Measurements from ENCODE around the gene SCN8A. TPM values are rescaled to one million over a fixed set of nuclear protein-coding genes. Genes with fewer than 3 reads are reported as not detected.

Gene SCN8A
- total RNA-seq, 4 donors from 2014 or later, result 0.08 to 0.62 (median 0.58) TPM

- no peak overlapping the region for H3K27ac ChIP-seq
- WGBS, result 62% methylated on average over 5 of the region's 5 CpGs
- no peaks in the 10 kb centered on the region for H3K36me3 ChIP-seq
- peak in 1 of 2 donors; percentile 56 for TF ChIP-seq CTCF (IDR thresholded peaks at IDR 0.05)
- no peak for TF ChIP-seq EP300 (IDR thresholded peaks at IDR 0.05)
- TF ChIP-seq POLR2AphosphoS5 (IDR thresholded peaks at IDR 0.05), result no peak
- TF ChIP-seq POLR2A (IDR thresholded peaks at IDR 0.05), result no peak
- H3K4me3 ChIP-seq, result no peak overlapping the region
- H3K4me1 ChIP-seq, result no peaks in the 10 kb centered on the region
- H3K9me3 ChIP-seq, result no peaks in the 10 kb centered on the region
- no peak for DNase-seq (ENCODE audit: low spot score in 2 of 2)
- H3K27me3 ChIP-seq, result peaks cover 3% of the 10 kb centered on the region
Observed at GRCh38 chr12:51678086-51678724, 87.2 kb downstream of the SCN8A start.

- TF ChIP-seq EP300 (IDR thresholded peaks at IDR 0.05), result no peak
Observed at GRCh38 chr12:51682981-51683380, 91.9 kb downstream of the SCN8A start.

GRCh38 chr12:51683763-51684357, 92.8 kb downstream of the SCN8A start:
- H3K9me3 ChIP-seq, result no peaks in the 10 kb centered on the region
- no peaks in the 10 kb centered on the region for H3K36me3 ChIP-seq
- no peaks in the 10 kb centered on the region for H3K27me3 ChIP-seq
- no peak for TF ChIP-seq EP300 (IDR thresholded peaks at IDR 0.05)
- no peak for TF ChIP-seq CTCF (IDR thresholded peaks at IDR 0.05)
- TF ChIP-seq POLR2AphosphoS5 (IDR thresholded peaks at IDR 0.05), result no peak
- TF ChIP-seq POLR2A (IDR thresholded peaks at IDR 0.05), result no peak
- H3K4me3 ChIP-seq, result no peak overlapping the region
- H3K27ac ChIP-seq, result no peak overlapping the region
- peaks cover 10% of the 10 kb centered on the region for H3K4me1 ChIP-seq
- WGBS, result 66% methylated on average over 4 of the region's 4 CpGs
- DNase-seq (ENCODE audit: low spot score in 2 of 2), result no peak

More at GRCh38 chr12:51682981-51683380, 91.9 kb downstream of the SCN8A start:
- no peak overlapping the region for H3K4me3 ChIP-seq
- H3K27ac ChIP-seq, result no peak overlapping the region
- WGBS, result 58% methylated on average over 2 of the region's 2 CpGs
- no peaks in the 10 kb centered on the region for H3K36me3 ChIP-seq
- DNase-seq (ENCODE audit: low spot score in 2 of 2), result no peak
- H3K9me3 ChIP-seq, result no peaks in the 10 kb centered on the region
- H3K27me3 ChIP-seq, result no peaks in the 10 kb centered on the region
- H3K4me1 ChIP-seq, result peaks cover 10% of the 10 kb centered on the region

GRCh38 chr12:51686727-51687126, 95.7 kb downstream of the SCN8A start:
- no peak overlapping the region for H3K27ac ChIP-seq
- 57% methylated on average over 1 of the region's 1 CpG for WGBS
- H3K27me3 ChIP-seq, result peaks cover 6% of the 10 kb centered on the region
- H3K4me1 ChIP-seq, result peaks cover 10% of the 10 kb centered on the region
- no peak overlapping the region for H3K4me3 ChIP-seq
- no peaks in the 10 kb centered on the region for H3K36me3 ChIP-seq
- no peak for TF ChIP-seq CTCF (IDR thresholded peaks at IDR 0.05)
- no peak for TF ChIP-seq POLR2AphosphoS5 (IDR thresholded peaks at IDR 0.05)
- no peak for TF ChIP-seq EP300 (IDR thresholded peaks at IDR 0.05)
- no peak for TF ChIP-seq POLR2A (IDR thresholded peaks at IDR 0.05)
- H3K9me3 ChIP-seq, result no peaks in the 10 kb centered on the region
- DNase-seq (ENCODE audit: low spot score in 2 of 2), result no peak

- no peak for DNase-seq (ENCODE audit: low spot score in 2 of 2)
- Histone ChIP-seq H3K4me3 (no peak overlapping the region), H3K36me3 (no peaks in the 10 kb centered on the region), H3K27ac (no peak overlapping the region), H3K9me3 (no peaks in the 10 kb centered on the region), H3K27me3 (peaks cover 6% of the 10 kb centered on the region), H3K4me1 (peaks cover 10% of the 10 kb centered on the region)
- TF ChIP-seq EP300 (IDR thresholded peaks at IDR 0.05), result no peak
- no peak for TF ChIP-seq CTCF (IDR thresholded peaks at IDR 0.05)
- TF ChIP-seq POLR2AphosphoS5 (IDR thresholded peaks at IDR 0.05), result no peak
- WGBS, result 83% methylated on average over 5 of the region's 5 CpGs
Observed at GRCh38 chr12:51687177-51687576, 96.1 kb downstream of the SCN8A start.
